IMR-90 (cell line): ENCODE data around the gene RAC2. TPM values are rescaled to one million over a fixed set of nuclear protein-coding genes. Genes with fewer than 3 reads are reported as not detected.
A peak's percentile ranks its signal among the peaks of the same experiment; 100 is the strongest.

ENCODE experiments used
- ATAC-seq: fragments of 200-7000 bp; cut with Tn5 transposase; 2 replicates; pipeline ENCODE4 v1.9.1; 2020; ENCODE audit warnings: low read depth, mild to moderate bottlenecking, moderate library complexity
- BruUV-seq: library from RNA; stranded (reverse); fragments of 400-500 nt; replicated peaks from 2 replicates; lab custom pipeline; 2021; lab: Mats Ljungman, UMichigan
- CTCF ChIA-PET: fragments of 300-600 bp; formaldehyde crosslinking; extraction: SDS; loops from one replicate; lab custom pipeline; 2021; ENCODE audit warnings: antibody characterized with exemption; lab: Yijun Ruan, JAX
- POLR2A ChIA-PET: fragments of 300-600 bp; sonication (Branson Sonifier 250); formaldehyde crosslinking; loops from one replicate; lab custom pipeline; 2022; ENCODE audit warnings: antibody characterized with exemption; ENCODE audit not compliant: unreplicated experiment; lab: Charles Lee
- DNase-seq: peaks from one replicate; pipeline ENCODE4 v3.0.0; 2013
- H2AFZ ChIP-seq: replicated peaks from 2 replicates; pipeline ENCODE3; 2013; ENCODE audit warnings: low read length, mild to moderate bottlenecking; ENCODE audit not compliant: poor library complexity
- H2AK5ac ChIP-seq: 2 replicates; pipeline ENCODE4 v1.6.1; 2013; ENCODE audit warnings: low read depth, low read length, inconsistent platforms
- H2AK9ac ChIP-seq: replicated peaks from 2 replicates; pipeline ENCODE3; 2013; ENCODE audit warnings: mild to moderate bottlenecking, low read depth, low read length, moderate library complexity; ENCODE audit not compliant: poor library complexity
- H2BK120ac ChIP-seq: 2 replicates; pipeline ENCODE4 v1.6.1; 2013; ENCODE audit warnings: low read depth, low read length, inconsistent platforms
- H2BK15ac ChIP-seq: 3 replicates; pipeline ENCODE4 v1.6.1; 2013; ENCODE audit warnings: low read depth, low read length, inconsistent platforms
- H2BK20ac ChIP-seq: 2 replicates; pipeline ENCODE4 v1.6.1; 2013; ENCODE audit warnings: low read depth, mild to moderate bottlenecking, inconsistent platforms, low read length, moderate library complexity
- H2BK5ac ChIP-seq: 2 replicates; pipeline ENCODE4 v1.6.1; 2013; ENCODE audit warnings: mild to moderate bottlenecking, low read depth, low read length, inconsistent platforms; ENCODE audit not compliant: poor library complexity, severe bottlenecking
- H3K14ac ChIP-seq: replicated peaks from 2 replicates; pipeline ENCODE4 v1.6.1; 2013; ENCODE audit warnings: low read depth, low read length, inconsistent platforms
- H3K18ac ChIP-seq: 2 replicates; pipeline ENCODE4 v1.6.1; 2013; ENCODE audit warnings: low read depth, low read length, control low read depth
- H3K23ac ChIP-seq: 2 replicates; pipeline ENCODE4 v1.6.1; 2013; ENCODE audit warnings: low read depth, low read length, inconsistent platforms
- H3K27ac ChIP-seq: 2 replicates; pipeline ENCODE4 v1.5.1; 2013; ENCODE audit warnings: mild to moderate bottlenecking, control low read depth, low read length; ENCODE audit not compliant: insufficient read depth
- H3K27me3 ChIP-seq: 2 replicates; pipeline ENCODE4 v1.6.1; 2013; ENCODE audit warnings: low read length; ENCODE audit not compliant: control insufficient read depth, insufficient read depth
- H3K36me3 ChIP-seq: 2 replicates; pipeline ENCODE4 v1.6.1; 2013; ENCODE audit warnings: low read length, mixed read lengths; ENCODE audit not compliant: control insufficient read depth, insufficient read depth
- H3K4ac ChIP-seq: 2 replicates; pipeline ENCODE4 v1.6.1; 2013; ENCODE audit warnings: low read depth, low read length, inconsistent platforms
- H3K4me1 ChIP-seq: 2 replicates; pipeline ENCODE4 v1.6.1; 2013; ENCODE audit warnings: low read length, mixed read lengths; ENCODE audit not compliant: control insufficient read depth, insufficient read depth
- H3K4me2 ChIP-seq: 2 replicates; pipeline ENCODE4 v1.6.1; 2013; ENCODE audit warnings: low read depth, mild to moderate bottlenecking, control low read depth, low read length, moderate library complexity
- H3K4me3 ChIP-seq: 2 replicates; pipeline ENCODE4 v1.5.1; 2013; ENCODE audit warnings: low read depth, mild to moderate bottlenecking, control low read depth, low read length, moderate library complexity; ENCODE audit not compliant: insufficient read depth
- H3K56ac ChIP-seq: 2 replicates; pipeline ENCODE4 v1.6.1; 2013; ENCODE audit warnings: low read length, inconsistent platforms; ENCODE audit not compliant: insufficient read depth; ENCODE audit errors: extremely low read depth
- H3K79me1 ChIP-seq, 2 experiments: 2 replicates each; pipeline ENCODE4 v1.6.1; 2013; ENCODE audit warnings: low read length in 2 of 2, inconsistent platforms in 1 of 2, low read depth in 1 of 2
- H3K9ac ChIP-seq: 2 replicates; pipeline ENCODE4 v1.6.1; 2013; ENCODE audit warnings: low read depth, low read length, control low read depth
- H3K9me1 ChIP-seq: 2 replicates; pipeline ENCODE4 v1.6.1; 2013; ENCODE audit warnings: low read length, inconsistent platforms; ENCODE audit not compliant: insufficient read depth
- H3K9me3 ChIP-seq: 2 replicates; pipeline ENCODE4 v1.6.1; 2013; ENCODE audit warnings: low read length; ENCODE audit not compliant: control insufficient read depth, insufficient read depth
- H4K20me1 ChIP-seq: 2 replicates; pipeline ENCODE4 v1.6.1; 2013; ENCODE audit warnings: low read length, inconsistent platforms; ENCODE audit not compliant: insufficient read depth
- H4K5ac ChIP-seq: 2 replicates; pipeline ENCODE4 v1.6.1; 2013; ENCODE audit warnings: mild to moderate bottlenecking, low read depth, low read length, control low read depth
- H4K8ac ChIP-seq, 2 experiments: 2 replicates each; pipeline ENCODE4 v1.6.1; 2013; ENCODE audit warnings: low read depth in 2 of 2, low read length in 2 of 2, control low read depth in 1 of 2, inconsistent platforms in 1 of 2
- H4K91ac ChIP-seq: 2 replicates; pipeline ENCODE4 v1.6.1; 2013; ENCODE audit warnings: low read depth, low read length, inconsistent platforms; ENCODE audit not compliant: insufficient read depth
- ELK1 ChIP-seq: fragments of 150-350 bp; IDR thresholded peaks from 2 replicates; pipeline ENCODE4 v1.6.1; 2016; ENCODE audit warnings: low read depth, mild to moderate bottlenecking, low read length, moderate library complexity, borderline replicate concordance
- MAZ ChIP-seq: IDR thresholded peaks from 2 replicates; pipeline ENCODE4 v1.6.1; 2012; ENCODE audit warnings: low read depth, mild to moderate bottlenecking, low read length, improper control_type of control experiment, moderate library complexity, borderline replicate concordance
- MXI1 ChIP-seq: IDR thresholded peaks from 2 replicates; pipeline ENCODE4 v1.6.1; 2012; ENCODE audit warnings: low read depth, mild to moderate bottlenecking, low read length, moderate library complexity, borderline replicate concordance
- RFX5 ChIP-seq: IDR thresholded peaks from 2 replicates; pipeline ENCODE4 v1.8.0; 2012; ENCODE audit warnings: low read depth, mild to moderate bottlenecking, low read length, moderate library complexity
- USF2 ChIP-seq: fragments of 150-350 bp; IDR thresholded peaks from 2 replicates; pipeline ENCODE4 v1.6.1; 2017; ENCODE audit warnings: mild to moderate bottlenecking, antibody characterized with exemption, low read length, low read depth
- WGBS, 2 experiments: methylation state at CpG; one replicate each; pipeline versions ENCODE4 v1.1.5 to v1.1.7; 2013; ENCODE audit warnings: missing lambda C conversion rate in 2 of 2; ENCODE audit not compliant: insufficient read length in 1 of 2; ENCODE audit errors: extremely low coverage in 2 of 2; 5-methylcytosine and 5-hydroxymethylcytosine counted together
- dilution Hi-C: fragments of 300-500 bp; cut with HindIII; formaldehyde crosslinking; loops from one replicate; pipeline ENCODE4 v1.14.3; 2018; ENCODE audit warnings: low sequenced_read_pairs; ENCODE audit not compliant: unreplicated experiment
- in situ Hi-C: fragments of 300-500 bp; cut with MboI; formaldehyde crosslinking; loops from 3 replicates; pipeline ENCODE4 v1.14.3; 2019; ENCODE audit warnings: low sequenced_read_pairs, inconsistent platforms, mixed read lengths
- intact Hi-C: fragments of 100-400 bp; cut with micrococcal nuclease; formaldehyde crosslinking; loops from 2 replicates; pipeline ENCODE4 v1.10.0; 2022
- polyA plus RNA-seq, 3 experiments: library from polyadenylated mRNA; depleted of rRNA; stranded (reverse); fragments of >200 nt; gene quantifications; 2 replicates each; pipeline ENCODE4 v1.2.3, GENCODE V29; 2012; ENCODE audit warnings: low replicate concordance in 1 of 3
- total RNA-seq: library from RNA; depleted of rRNA; stranded (reverse); fragments of >200 nt; gene quantifications from 2 replicates; pipeline ENCODE4 v1.2.3, GENCODE V29; 2012

RAC2 gene
- total and polyA plus RNA-seq, 2 of the 4 experiments (the other 2 are of a cell fraction): 10.0 to 72.3 TPM

- H2AK9ac ChIP-seq: peak overlapping the region; percentile 6
- H3K9ac ChIP-seq: peak overlapping the region; percentile 46
- DNase-seq: peak; percentile 61
- POLR2A ChIA-PET: no interaction called here
- H3K9me1 ChIP-seq: peaks cover 7% of the 10 kb centered on the region
- H3K4me1 ChIP-seq: peaks cover 20% of the 10 kb centered on the region
- H4K5ac ChIP-seq: no peak overlapping the region
- intact Hi-C loops (loop anchor here (1.0 to 5.0 kb wide), 3 partner anchors 31 to 415 kb away; partner anchors contain the start of gene KCTD17), dilution Hi-C loops (no loop called here), in situ Hi-C loops (loop anchor here (5.0 kb wide), 1 partner anchor 35 kb away; no protein-coding TSS in a partner anchor)
- H3K4ac ChIP-seq: peak overlapping the region; percentile 26; the same call in 1 of the 2 replicates
- no peak overlapping the region for H3K4me3 ChIP-seq
- H3K79me1 ChIP-seq: peaks cover 0 to 6% of the 10 kb centered on the region in 2 experiments; a peak in 1 of 4 replicates
- H3K23ac ChIP-seq: no peak overlapping the region
- WGBS, 2 experiments: 59% methylated on average over 5 of the region's 12 CpGs; no CpG with 5 or more reads in 1 of the 2 experiments
- H3K27me3 ChIP-seq: no peaks in the 10 kb centered on the region
- no peak overlapping the region for H4K8ac ChIP-seq
- H4K91ac ChIP-seq: no peak overlapping the region
- no peak overlapping the region for H2AFZ ChIP-seq
- TF ChIP-seq MAZ: no peak
- TF ChIP-seq ELK1: no peak
- TF ChIP-seq RFX5: no peak
- peak; percentile 21; the same call in 1 of the 2 replicates for TF ChIP-seq USF2
- no peak for TF ChIP-seq MXI1
- no peak overlapping the region; the same call in 1 of the 2 replicates for H3K4me2 ChIP-seq
- no peak overlapping the region for H3K56ac ChIP-seq
- no peak overlapping the region for H2BK5ac ChIP-seq
- H2BK20ac ChIP-seq: no peak overlapping the region
- H3K18ac ChIP-seq: no peak overlapping the region
- H3K27ac ChIP-seq: no peak overlapping the region
- H3K36me3 ChIP-seq: no peaks in the 10 kb centered on the region
- no peaks in the 10 kb centered on the region for H3K9me3 ChIP-seq
- H4K20me1 ChIP-seq: no peaks in the 10 kb centered on the region
- H2BK15ac ChIP-seq: no peak overlapping the region
- no peak overlapping the region for H3K14ac ChIP-seq
- no peak for ATAC-seq
- CTCF ChIA-PET: interaction anchor here (0.7 to 0.9 kb wide), 2 partner anchors 27 to 31 kb away, joined by 4 read pairs; no protein-coding TSS in a partner anchor
- no peak overlapping the region for H2BK120ac ChIP-seq
- no TSS peak for BruUV-seq
- peak overlapping the region; percentile 30; the same call in 1 of the 2 replicates for H2AK5ac ChIP-seq
These were observed 46.4 kb downstream of the RAC2 start for GRCh38 chr22:37197451-37198257.
